HG03039 (cell line): Measurements from ENCODE around the gene MAPK12.

Source experiments
- ATAC-seq: cut with Tn5 transposase; IDR thresholded peaks from one replicate; pipeline ENCODE4 v1.9.1; 2021; ENCODE audit warnings: mild to moderate bottlenecking, moderate library complexity; ENCODE audit not compliant: unreplicated experiment

Gene MAPK12

DNA sequence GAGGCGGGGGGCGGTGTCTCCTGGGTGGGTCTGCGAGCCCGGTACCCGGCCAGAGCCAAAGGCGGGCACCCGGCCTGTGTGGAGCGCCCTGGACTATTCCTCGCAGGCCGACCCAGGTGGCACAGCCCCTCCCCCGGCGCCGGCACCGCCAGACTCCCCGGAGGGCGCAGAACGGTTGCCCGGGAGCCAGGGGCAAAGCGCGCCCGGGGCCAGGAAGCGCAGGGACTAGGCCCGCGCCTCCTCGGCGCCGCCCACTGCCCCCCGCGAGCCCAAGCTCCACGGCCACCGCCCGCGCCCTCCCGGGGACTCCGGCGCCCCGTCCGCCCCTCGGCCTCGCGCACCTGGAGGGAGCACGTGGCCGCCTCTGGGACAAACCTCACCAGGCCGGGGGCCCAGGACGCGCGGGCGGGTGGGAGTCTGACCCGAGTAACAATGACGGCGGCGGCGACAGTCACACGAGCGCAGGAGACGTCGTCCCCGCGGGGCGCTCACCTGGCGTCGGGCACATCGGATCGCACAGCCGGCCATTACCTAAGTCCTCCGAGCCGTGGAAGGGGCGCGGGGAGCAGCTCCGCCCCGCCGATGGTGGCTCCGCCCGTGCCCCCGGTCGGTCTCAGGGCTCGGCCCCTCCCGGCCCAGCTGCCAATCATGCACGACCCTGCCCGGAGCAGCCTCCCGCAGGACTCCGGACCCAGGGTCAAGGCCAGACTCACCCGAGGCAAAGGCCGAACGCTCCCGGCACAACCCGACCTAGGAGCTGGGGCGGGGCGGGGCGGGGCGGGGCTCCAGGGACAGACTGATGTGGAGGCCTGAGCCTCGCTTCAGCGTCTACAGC, 38.5 kb upstream of the MAPK12 start:
- ATAC-seq = no peak

GRCh38 chr22:50298937-50299784, 37.7 kb upstream of the MAPK12 start:
- ATAC-seq = no peak

GRCh38 chr22:50298266-50298637, 36.8 kb upstream of the MAPK12 start:
- ATAC-seq = no peak

GRCh38 chr22:50297510-50298265, 36.2 kb upstream of the MAPK12 start:
- ATAC-seq = no peak

- ATAC-seq = no peak
Measured at GRCh38 chr22:50296658-50297490, 35.4 kb upstream of the MAPK12 start.

GRCh38 chr22:50294319-50294656, 32.8 kb upstream of the MAPK12 start:
- no peak for ATAC-seq

- ATAC-seq = no peak
Measured at GRCh38 chr22:50293441-50294318, 32.2 kb upstream of the MAPK12 start.

DNA sequence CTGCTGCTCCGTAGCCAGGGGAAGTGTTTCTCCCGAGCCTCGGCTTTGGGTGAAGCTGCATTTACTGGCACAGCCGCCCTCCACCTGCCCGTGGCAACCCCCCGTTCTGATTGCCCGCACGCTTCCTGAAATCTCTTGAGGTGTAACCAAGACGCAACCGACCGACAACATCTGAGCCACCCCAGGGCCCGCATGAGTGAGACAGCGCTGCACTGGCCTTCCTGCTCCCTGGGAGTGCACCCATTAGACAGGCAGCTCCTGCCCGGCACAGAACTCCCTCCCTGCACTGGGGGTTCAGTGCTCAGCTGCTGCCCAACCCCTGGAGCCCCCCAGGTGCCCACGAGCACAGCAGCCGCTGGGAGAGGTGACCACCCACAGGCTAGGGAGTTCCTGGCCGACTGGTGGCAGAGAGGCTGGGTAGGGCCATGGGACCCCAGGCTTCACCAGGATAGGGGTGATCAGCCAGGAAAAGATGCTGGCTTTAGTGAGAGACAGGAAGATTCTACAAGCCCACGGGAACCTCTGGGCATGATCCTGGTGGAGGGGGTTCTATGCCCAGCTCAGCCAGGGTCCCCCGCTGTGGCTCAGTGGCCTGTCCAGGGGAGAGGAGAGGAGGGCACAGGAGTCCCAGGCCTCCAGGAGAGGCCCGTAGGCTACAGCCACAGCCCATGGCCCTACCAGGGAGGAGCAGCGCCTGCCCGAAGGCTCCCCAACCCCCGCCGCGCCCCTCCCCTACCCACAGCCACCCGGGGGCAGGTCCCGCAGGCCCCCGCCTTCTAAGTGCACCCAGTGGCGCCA, 31.4 kb upstream of the MAPK12 start:
- no peak for ATAC-seq

GRCh38 chr22:50289942-50290630, 28.6 kb upstream of the MAPK12 start:
- ATAC-seq = no peak

GRCh38 chr22:50289151-50289941, 27.9 kb upstream of the MAPK12 start:
- ATAC-seq = no peak

GRCh38 chr22:50287731-50288130, 26.2 kb upstream of the MAPK12 start:
- no peak for ATAC-seq

DNA sequence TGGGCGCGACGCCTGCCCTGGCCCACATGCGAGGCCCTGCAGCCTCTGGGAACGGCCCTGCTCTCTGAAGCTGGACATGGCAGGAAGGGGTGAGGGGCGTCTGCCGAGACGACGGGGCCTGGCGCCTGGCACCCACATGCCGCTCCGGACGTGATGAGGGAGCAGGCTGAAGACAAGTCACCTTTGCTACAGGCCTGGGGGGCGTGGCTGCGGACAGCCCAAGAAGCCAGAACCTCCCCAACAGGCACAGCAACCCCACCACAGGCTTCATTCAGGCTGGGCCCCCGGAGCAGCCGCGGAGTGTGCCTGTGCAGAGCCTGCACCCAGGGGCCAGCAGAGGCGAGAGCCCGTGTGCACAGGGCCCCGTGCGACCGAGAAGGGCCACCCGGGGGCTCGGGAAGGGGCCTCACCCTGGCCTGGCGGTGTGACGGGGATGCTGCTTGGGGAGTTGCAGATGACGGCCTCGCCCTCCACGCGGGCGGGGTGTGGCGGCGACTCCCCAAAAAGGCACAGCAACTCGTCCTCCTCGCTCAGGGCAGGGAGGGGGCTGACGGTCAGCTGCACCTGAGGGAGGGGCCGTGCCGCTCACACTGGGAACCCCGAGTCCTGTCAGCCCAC, 25.3 kb upstream of the MAPK12 start:
- no peak for ATAC-seq

DNA sequence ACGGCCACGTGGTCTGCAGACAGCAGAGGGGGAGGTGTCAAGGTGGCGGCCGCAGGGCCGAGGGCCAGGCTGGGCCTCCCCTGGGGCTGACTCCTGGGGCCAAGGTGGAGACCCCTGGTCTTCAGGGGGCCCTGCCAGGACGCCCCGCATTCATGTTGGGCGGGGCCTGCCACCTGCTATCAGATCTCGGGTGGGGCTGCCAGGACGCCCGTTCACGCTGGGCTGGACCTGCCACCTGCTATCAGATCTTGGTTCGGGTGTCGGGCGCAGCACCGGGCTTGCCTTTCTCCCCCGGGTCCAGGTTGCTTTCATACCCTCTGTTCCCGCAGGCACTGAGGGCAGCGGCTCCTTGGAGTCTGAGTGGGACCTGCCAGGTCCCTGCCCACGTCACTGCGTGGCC, 24.8 kb upstream of the MAPK12 start:
- no peak for ATAC-seq

GRCh38 chr22:50285568-50286229, 24.2 kb upstream of the MAPK12 start:
- ATAC-seq = no peak

GRCh38 chr22:50284479-50284878, 23.0 kb upstream of the MAPK12 start:
- ATAC-seq = no peak

DNA sequence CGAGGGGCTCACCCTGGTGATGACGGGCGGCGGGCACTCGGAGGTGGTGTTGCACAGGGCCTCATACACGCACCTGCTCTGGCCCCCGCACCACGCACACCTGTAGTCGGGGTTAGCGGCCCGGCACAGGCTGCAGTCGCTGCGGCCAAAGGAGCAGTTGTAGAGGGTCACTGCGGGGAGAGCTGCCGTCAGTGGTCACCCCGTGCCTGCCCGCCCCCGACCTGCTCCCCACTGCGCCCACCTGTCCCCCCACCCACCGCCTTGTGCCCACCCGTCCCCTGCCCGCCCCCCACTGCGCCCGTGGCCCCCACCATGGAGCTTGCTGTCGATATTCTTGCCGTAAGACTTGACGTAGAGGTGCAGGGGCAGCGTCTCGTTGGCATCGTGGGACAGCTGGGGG, 22.3 kb upstream of the MAPK12 start:
- no peak for ATAC-seq
